Measurements from ENCODE around the gene KLHL3.

KLHL3 gene

DNA sequence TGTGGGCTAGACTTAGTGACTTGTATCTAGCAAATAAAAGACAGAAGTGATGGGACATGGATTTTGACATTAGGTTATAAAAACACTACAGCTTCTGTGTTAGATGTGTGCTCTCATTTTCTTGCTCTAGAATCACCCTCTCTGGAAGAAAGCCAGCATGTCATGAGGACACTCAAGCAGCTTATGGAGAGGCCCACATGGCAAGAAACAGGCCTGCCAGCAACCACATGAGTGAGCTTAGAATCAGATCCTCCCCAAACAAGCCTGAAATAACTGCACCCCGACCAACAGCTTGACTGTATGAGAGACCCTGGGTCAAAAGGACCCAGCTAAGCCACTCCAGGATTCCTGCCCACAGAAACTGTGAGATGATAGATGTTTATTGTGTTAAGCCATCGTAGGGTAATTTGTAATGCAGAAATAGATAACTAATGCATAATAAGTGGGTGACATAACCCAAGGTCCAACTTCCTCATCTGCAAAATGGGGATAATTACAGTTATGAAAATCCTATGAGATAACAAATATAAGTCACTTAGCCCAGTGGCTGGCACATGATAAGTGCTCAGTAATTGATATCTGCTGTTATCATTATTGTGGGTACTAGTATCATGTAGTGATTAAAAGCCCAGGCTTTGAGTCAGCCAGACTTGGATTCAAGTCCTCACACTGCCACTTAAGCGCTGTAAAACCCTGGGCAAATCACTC, 86.5 kb downstream of the KLHL3 start:
- Histone ChIP-seq H3F3A (ENCODE audit: insufficient read depth, low read length) (no peaks in the 10 kb centered on the region), H3K27me3 (ENCODE audit: insufficient read depth, low read length) (no peaks in the 10 kb centered on the region), H3K4me3 (ENCODE audit: low read depth, low read length, poor library complexity, severe bottlenecking) (no peak overlapping the region), H3K27ac (ENCODE audit: low read depth, low read length, poor library complexity, severe bottlenecking) (no peak overlapping the region), H4K20me1 (ENCODE audit: insufficient read depth, low read length) (no peaks in the 10 kb centered on the region), H3K9me2 (ENCODE audit: low read depth, low read length) (no peaks in the 10 kb centered on the region), H3K36me3 (ENCODE audit: insufficient read depth, low read length) (no peaks in the 10 kb centered on the region), H3K4me2 (ENCODE audit: low read length) (no peak overlapping the region), H3K79me2 (ENCODE audit: insufficient read depth, low read length) (no peaks in the 10 kb centered on the region), H2AFZ (ENCODE audit: low read length) (no peak overlapping the region), H3K4me1 (ENCODE audit: insufficient read depth, low read length, severe bottlenecking) (no peaks in the 10 kb centered on the region), H3K9ac (ENCODE audit: low read length) (no peak overlapping the region), H3K9me3 (ENCODE audit: low read length) (no peaks in the 10 kb centered on the region)
- no peak for TF ChIP-seq EZH2 (IDR thresholded peaks at IDR 0.05; ENCODE audit: borderline replicate concordance, low read length)
- TF ChIP-seq, protein P1, sequence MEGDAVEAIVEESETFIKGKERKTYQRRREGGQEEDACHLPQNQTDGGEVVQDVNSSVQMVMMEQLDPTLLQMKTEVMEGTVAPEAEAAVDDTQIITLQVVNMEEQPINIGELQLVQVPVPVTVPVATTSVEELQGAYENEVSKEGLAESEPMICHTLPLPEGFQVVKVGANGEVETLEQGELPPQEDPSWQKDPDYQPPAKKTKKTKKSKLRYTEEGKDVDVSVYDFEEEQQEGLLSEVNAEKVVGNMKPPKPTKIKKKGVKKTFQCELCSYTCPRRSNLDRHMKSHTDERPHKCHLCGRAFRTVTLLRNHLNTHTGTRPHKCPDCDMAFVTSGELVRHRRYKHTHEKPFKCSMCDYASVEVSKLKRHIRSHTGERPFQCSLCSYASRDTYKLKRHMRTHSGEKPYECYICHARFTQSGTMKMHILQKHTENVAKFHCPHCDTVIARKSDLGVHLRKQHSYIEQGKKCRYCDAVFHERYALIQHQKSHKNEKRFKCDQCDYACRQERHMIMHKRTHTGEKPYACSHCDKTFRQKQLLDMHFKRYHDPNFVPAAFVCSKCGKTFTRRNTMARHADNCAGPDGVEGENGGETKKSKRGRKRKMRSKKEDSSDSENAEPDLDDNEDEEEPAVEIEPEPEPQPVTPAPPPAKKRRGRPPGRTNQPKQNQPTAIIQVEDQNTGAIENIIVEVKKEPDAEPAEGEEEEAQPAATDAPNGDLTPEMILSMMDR (IDR thresholded peaks at IDR 0.05; ENCODE audit: low read length), result no peak

DNA sequence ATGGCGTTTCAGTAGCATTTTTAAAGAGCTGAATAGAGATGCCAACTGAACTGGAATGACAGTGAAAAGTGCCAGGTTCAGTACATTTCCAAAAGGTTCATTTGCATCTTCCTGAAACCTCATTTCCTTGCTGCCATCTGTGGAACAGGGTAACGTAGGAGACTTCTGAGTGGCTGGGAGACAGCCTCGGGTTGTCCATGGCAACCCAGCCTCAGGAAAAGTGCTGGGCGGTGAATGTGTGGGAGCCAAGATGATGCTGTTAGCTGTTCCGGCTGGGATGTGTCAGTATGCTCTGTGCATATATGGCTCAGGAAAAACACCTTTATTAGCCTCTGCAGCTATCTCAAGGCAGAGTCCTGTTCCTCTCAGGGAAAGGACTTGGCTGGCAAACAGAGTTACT, 87.5 kb downstream of the KLHL3 start:
- Histone ChIP-seq H3K9me3 (ENCODE audit: low read length) (no peaks in the 10 kb centered on the region), H3K36me3 (ENCODE audit: insufficient read depth, low read length) (no peaks in the 10 kb centered on the region), H3K27me3 (ENCODE audit: insufficient read depth, low read length) (no peaks in the 10 kb centered on the region), H3K9me2 (ENCODE audit: low read depth, low read length) (no peaks in the 10 kb centered on the region), H2AFZ (ENCODE audit: low read length) (no peak overlapping the region), H3K4me2 (ENCODE audit: low read length) (no peak overlapping the region), H3F3A (ENCODE audit: insufficient read depth, low read length) (no peaks in the 10 kb centered on the region), H4K20me1 (ENCODE audit: insufficient read depth, low read length) (no peaks in the 10 kb centered on the region), H3K4me1 (ENCODE audit: insufficient read depth, low read length, severe bottlenecking) (no peaks in the 10 kb centered on the region), H3K4me3 (ENCODE audit: low read depth, low read length, poor library complexity, severe bottlenecking) (no peak overlapping the region), H3K27ac (ENCODE audit: low read depth, low read length, poor library complexity, severe bottlenecking) (no peak overlapping the region), H3K79me2 (ENCODE audit: insufficient read depth, low read length) (no peaks in the 10 kb centered on the region), H3K9ac (ENCODE audit: low read length) (no peak overlapping the region)
- TF ChIP-seq EZH2 (IDR thresholded peaks at IDR 0.05; ENCODE audit: borderline replicate concordance, low read length), result no peak
- TF ChIP-seq, protein P1 (IDR thresholded peaks at IDR 0.05; ENCODE audit: low read length), result no peak

DNA sequence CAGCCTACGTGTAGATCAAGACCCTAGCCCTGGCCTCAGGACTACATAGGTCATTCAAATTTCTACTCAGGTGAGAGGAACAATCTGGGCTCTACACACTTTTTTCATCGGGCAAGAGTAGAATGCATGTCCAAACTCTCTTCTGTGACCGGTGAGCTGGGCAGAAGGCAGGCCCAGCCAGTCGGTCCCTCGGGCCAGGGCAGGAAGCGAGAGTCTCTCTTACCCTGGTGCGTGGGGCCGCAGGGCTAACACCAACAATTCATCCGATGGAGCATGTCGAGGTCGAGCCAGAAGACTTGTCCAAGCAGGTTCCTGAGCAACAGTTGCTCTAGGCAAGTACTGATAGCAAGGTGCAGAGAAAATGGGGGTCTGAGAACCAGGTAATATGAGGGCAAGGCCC, 88.5 kb downstream of the KLHL3 start:
- H3K4me3 ChIP-seq (ENCODE audit: low read depth, low read length, poor library complexity, severe bottlenecking), result no peak overlapping the region
- H3K4me2 ChIP-seq (ENCODE audit: low read length), result no peak overlapping the region
- no peaks in the 10 kb centered on the region for H3K79me2 ChIP-seq (ENCODE audit: insufficient read depth, low read length)
- H3K9me3 ChIP-seq (ENCODE audit: low read length), result no peaks in the 10 kb centered on the region
- H4K20me1 ChIP-seq (ENCODE audit: insufficient read depth, low read length), result no peaks in the 10 kb centered on the region
- H3K4me1 ChIP-seq (ENCODE audit: insufficient read depth, low read length, severe bottlenecking), result no peaks in the 10 kb centered on the region
- H3K27me3 ChIP-seq (ENCODE audit: insufficient read depth, low read length), result no peaks in the 10 kb centered on the region
- H3K36me3 ChIP-seq (ENCODE audit: insufficient read depth, low read length), result no peaks in the 10 kb centered on the region
- no peak overlapping the region for H3K27ac ChIP-seq (ENCODE audit: low read depth, low read length, poor library complexity, severe bottlenecking)
- no peak overlapping the region for H3K9ac ChIP-seq (ENCODE audit: low read length)
- H3F3A ChIP-seq (ENCODE audit: insufficient read depth, low read length), result no peaks in the 10 kb centered on the region
- H2AFZ ChIP-seq (ENCODE audit: low read length), result no peak overlapping the region
- no peaks in the 10 kb centered on the region for H3K9me2 ChIP-seq (ENCODE audit: low read depth, low read length)
- no peak for TF ChIP-seq EZH2 (IDR thresholded peaks at IDR 0.05; ENCODE audit: borderline replicate concordance, low read length)
- TF ChIP-seq, protein P1 (IDR thresholded peaks at IDR 0.05; ENCODE audit: low read length), result no peak

All from OCI-LY1 (cell line).